Fibroblast of villous mesenchyme (primary cell): Measurements from ENCODE around the gene TNFSF10. TPM values are rescaled to one million over a fixed set of nuclear protein-coding genes. Genes with fewer than 3 reads are reported as not detected.

Experiments
- DNase-seq: peaks from one replicate; pipeline ENCODE4 v3.0.0-alpha.2; 2010; ENCODE audit warnings: low read depth
- H3K4me3 ChIP-seq: 2 replicates; pipeline ENCODE4 v1.5.1; 2011; ENCODE audit warnings: low read depth, mild to moderate bottlenecking, low read length
- total RNA-seq: library from RNA; depleted of rRNA; stranded (reverse); fragments of >200 nt; gene quantifications from 2 replicates; pipeline ENCODE4 v1.2.3, GENCODE V29; 2012
- TF ChIP-seq, protein P1 (sequence below): IDR thresholded peaks from 2 replicates; pipeline ENCODE4 v1.5.1; 2012; ENCODE audit warnings: low read depth, mild to moderate bottlenecking, low read length; ENCODE audit not compliant: insufficient read depth

TNFSF10 gene
- total RNA-seq, 1 donor, result 0.43 TPM

DNA sequence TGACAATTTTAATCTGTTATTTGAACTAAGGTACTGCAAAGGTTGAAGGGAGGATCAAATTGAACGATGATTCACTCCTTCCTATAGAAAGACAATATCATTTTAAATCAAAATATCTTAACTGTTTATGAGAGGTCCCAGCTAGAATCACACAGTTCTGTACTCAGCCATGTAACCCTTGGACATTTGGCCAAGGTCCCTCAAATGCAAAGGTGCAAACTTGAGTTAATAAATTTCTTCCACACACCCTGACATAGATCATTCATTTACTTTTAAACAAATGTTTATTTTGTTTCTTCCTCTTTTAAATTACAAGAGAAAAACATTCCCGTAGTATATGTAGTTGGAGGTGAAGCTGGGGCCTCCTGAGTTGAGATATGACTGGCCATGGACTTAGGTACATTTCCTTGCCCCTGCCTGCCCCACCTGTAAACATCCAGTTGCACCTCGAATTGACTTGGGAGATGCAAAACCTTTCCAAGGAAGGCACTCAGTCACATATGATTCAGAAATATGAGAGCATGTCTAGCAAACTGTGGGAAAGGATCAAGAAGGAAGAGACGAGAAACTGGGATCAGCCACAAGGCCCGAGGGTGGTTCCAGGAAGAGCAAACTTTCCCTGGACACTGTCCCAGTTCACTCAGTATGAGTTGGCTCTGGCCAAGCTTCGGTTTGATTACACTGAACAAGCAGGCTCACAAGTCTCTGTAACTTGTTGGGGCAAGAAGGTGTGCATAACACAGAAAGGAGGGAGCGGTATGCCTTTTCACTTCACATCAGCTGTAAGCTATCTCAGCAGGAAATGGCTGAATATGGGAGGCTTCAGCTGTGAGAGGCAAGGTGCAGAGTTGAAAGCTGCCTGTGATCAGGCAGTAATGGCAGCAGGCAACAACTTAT lies 6.7 kb downstream of the TNFSF10 start:
- H3K4me3 ChIP-seq, result no peak overlapping the region
- TF ChIP-seq, protein P1, sequence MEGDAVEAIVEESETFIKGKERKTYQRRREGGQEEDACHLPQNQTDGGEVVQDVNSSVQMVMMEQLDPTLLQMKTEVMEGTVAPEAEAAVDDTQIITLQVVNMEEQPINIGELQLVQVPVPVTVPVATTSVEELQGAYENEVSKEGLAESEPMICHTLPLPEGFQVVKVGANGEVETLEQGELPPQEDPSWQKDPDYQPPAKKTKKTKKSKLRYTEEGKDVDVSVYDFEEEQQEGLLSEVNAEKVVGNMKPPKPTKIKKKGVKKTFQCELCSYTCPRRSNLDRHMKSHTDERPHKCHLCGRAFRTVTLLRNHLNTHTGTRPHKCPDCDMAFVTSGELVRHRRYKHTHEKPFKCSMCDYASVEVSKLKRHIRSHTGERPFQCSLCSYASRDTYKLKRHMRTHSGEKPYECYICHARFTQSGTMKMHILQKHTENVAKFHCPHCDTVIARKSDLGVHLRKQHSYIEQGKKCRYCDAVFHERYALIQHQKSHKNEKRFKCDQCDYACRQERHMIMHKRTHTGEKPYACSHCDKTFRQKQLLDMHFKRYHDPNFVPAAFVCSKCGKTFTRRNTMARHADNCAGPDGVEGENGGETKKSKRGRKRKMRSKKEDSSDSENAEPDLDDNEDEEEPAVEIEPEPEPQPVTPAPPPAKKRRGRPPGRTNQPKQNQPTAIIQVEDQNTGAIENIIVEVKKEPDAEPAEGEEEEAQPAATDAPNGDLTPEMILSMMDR, result no peak
- DNase-seq, result peak; percentile 60

DNA sequence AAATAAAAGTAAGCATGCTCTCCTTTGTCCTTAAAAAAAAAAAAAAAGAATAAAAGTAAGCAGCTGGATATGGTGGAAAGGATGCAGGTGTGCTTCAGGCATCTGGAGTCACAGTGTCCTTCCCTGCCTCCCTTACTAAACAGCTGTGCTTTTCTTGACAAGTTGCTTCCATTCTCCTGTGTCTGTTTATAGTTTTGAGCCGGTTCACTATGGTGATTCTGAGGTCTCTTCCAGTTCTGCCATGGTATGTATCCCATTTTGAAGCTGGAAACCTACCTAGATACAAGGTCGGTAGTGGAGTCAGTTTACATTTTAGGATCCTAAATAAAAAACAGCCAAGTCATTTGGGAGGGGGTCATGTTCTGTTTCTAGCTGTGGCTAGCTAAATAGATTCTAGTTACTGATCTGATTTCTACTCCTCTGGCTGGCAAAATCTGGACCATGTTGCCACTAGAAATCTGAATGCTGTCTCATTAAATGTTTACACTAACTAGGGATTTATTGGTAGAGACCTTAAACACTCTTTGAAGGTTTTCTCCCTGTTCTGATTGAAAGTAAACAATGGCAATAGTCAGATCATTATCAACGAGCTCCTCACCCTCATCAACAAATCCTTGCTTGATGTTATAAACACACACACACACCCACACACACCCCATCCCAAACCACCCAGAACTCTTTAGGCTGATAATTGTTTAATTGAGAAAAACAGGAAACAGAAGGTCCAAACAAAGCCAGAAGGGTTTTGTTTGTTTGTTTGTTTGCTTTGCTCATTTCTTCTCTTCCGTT lies 7.9 kb downstream of the TNFSF10 start:
- peak; percentile 63 for DNase-seq
- H3K4me3 ChIP-seq, result no peak overlapping the region
- TF ChIP-seq, protein P1, result no peak

DNA sequence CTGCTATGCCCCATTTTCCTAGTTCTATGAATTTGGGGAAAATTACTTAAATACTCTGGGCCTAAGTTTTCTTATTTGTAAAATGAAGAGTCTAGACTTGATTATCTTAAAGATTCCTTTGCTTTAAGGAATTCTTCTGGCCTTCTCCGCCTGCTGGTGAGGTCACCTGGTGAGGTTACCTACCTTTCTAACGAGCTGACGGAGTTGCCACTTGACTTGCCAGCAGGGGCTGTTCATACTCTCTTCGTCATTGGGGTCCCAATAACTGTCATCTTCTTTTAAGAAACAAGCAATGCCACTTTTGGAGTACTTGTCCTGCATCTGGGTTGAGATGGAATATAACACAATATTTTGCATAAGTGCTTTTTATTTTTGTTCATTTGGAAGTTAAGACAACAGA lies 8.6 kb downstream of the TNFSF10 start:
- no peak for DNase-seq
- TF ChIP-seq, protein P1, result no peak
- H3K4me3 ChIP-seq, result no peak overlapping the region

DNA sequence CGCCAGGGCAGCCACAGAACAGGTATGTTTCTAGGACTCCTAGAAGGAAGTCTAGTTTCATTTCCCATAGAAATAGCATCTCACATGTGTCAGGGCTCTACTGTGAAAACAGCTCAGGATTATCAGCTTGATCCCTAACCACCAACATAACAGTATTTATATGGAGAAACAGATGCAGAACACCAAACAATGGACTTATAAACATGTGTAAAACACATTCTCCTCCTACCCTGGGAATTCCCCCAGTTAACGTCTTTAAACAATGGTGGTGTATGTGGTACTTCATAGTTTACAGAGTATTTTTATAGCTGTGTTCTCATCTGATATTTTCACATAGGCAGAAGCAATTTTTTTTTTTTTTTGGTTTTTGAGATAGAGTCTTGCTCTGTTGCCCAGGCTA lies 9.7 kb downstream of the TNFSF10 start:
- no peak overlapping the region for H3K4me3 ChIP-seq
- peak; percentile 83 for DNase-seq
- TF ChIP-seq, protein P1, result no peak

DNA sequence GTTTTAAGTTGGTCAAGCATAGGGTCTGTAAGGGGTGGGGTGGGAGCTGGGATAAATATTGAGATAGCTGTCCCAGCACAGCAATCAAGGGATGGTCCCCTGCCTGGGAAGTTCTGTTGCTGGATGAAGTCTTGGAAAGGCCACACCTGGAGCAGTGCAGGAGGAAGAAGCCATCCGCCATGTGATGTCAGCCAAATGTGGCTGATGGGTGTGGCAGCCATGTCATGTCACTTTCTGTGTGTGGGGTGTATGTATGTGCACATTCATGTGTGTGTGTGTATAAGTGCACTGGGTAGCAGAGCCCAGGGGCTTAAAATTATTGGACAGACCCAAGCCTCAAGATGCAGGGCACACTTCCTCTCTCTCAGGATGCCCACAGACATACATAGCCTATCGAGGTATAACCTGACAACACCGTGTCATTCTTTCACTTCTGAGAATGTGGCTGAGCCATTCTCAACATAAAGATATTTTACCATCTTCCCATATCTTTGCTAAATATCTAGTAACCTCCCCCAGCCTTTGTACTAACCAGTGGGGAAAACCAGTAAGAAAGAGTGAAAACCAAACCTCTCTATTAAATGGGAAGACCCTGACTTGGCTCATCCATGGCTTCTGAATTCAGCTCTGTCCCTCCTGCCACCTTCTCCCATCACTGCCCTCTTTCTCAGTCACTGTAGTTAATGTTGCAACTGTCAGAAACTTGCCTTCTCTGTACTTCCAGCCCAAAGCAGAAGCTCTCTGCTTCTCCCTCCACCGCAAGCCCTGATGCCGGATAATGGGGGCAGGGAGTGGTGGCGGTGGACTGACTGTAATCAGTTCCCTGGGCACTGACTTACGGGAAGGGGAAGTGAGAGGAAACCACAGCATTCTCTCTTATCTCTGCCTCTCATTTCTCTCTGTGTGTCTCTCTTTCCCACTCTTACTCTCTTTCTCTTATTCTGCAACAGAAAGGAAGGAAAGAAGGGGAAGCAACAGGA lies 11.2 kb downstream of the TNFSF10 start:
- TF ChIP-seq, protein P1, result no peak
- peak; percentile 61 for DNase-seq
- no peak overlapping the region for H3K4me3 ChIP-seq

DNA sequence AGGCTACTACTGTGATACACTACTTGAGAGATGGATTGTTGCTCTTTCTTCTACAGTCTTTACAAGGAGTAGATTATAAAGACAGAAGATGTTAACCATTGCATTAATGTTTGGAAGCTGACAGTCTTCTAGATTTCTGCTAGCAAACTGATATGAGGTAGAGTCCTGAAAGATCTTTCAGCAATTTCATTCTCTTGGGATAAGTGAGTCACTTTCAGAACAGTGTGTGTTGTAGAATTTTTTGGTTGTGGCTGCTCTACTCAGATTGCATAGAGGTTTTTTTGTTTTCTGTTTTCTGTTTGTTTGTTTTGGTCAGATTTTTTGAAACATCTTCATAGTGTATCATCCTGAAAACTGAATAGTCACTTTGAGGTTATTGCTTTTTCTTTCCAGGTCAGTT lies 17.1 kb downstream of the TNFSF10 start:
- no peak for DNase-seq
- H3K4me3 ChIP-seq, result no peak overlapping the region
- TF ChIP-seq, protein P1, result no peak
